C1 segment of cervical spinal cord (tissue), 14 donors: ENCODE results near the gene BRAT1.

ENCODE experiments used
- DNase-seq, 14 donors: peaks; one replicate each; lab custom pipeline; 2025; lab: John Stamatoyannopoulos, UW

The BRAT1 gene

DNA sequence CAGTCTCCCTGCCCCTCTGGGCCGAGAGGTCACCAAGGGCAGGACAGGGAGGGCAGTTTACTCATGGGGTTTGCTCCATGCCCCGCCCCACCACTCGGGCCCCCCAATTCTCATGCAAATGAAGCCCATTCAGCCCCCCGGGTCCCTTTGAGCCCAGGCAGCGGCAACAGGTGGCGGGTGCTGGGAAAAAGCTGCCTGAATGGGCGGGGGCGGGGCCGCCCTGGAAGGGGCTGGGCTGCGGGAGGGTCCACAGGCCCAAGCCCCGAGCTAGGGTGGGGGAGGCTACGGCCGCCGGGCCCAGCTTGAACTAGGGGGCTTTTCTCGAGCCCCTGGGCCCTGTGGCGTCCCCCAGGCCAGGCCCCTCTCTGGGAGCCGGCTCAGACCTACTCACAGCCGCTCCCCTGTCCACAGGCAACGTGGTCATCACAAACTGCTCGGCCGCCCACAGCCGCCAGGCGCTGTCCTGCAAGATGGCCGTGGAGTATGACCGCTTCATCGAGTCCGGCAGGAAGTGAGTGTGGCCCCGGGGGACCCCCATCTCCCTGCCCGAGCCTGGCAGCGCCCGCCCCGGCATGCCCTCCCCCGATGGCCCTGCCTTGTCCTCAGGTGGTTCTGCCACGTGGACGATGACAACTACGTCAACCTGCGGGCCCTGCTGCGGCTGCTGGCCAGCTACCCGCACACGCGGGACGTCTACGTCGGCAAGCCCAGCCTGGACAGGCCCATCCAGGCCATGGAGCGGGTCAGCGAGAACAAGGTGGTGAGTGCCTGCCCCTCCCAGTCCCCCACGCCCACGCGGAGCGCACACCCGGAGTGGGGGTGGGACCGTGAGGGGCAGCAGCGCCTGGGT, 30.3 kb downstream of the BRAT1 start:
- no peak for DNase-seq

DNA sequence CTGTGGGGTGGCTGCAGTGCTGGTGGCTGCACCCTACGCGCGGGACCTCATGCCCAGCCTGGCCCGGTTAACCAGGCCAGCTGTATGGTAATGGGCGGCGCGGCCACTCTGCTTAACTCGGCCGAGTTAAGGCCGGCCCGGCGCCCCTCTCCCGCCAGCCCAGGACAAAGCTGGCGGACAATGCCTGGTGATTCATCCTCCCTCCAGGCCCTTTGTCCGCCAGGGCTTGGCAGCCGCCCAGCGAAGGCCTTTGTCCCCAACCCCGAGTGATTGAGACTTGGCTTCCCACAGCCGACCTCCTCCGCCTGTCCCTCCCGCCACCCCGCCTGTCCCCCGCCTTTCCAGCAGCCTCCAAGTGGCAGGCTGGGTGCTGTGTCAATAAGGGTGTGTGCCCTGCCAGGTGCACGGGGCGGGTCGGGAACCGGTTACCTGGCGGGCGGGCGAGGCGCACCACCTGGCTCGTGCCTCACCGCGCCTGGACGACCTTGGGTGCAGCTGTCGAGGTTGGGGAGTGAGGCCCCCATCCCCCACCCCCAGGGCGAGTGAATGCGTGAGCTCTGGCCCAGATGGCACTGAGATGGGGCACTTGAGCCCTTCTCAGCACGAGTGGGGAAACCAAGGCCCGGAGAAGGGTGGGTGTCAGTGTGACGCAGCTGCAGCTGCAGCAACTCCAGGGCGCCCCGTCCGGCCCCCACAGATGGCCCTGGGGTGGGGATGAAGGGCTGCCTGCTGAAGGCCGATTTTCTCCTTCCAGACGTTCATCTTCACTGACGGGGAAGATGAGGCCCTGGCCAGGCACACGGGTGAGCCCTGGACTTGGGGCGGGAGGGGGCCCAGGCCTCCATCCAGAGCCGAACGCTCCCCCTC, 31.1 kb downstream of the BRAT1 start:
- DNase-seq: peak in 12 of 14 donors; percentile 32 to 94 (median 82)

DNA sequence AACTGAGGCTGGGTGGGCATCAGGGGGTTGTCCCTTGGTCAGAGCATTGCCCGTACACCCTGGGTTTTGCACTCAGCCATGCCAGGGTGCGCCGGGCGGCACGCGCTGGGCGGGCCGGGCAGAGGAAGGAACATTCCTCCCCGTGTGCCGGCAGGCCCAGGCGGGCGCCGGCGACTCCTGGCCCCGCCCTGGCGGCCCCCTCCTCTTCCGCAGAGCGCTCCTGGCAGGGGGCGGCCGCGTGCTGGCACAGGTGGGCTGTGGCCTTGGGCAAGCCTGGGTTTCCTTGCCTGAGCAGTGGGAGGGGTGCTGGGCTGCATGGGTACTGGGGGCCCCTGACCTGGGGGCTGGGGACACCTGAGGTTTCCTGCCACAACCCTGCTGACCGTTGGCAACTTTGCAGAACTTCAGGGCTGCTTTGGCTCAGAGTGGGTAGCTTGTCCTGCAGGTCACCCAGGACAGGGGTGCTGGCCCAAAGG, 31.8 kb downstream of the BRAT1 start:
- peak in 1 of 14 donors; percentile 59 for DNase-seq

DNA sequence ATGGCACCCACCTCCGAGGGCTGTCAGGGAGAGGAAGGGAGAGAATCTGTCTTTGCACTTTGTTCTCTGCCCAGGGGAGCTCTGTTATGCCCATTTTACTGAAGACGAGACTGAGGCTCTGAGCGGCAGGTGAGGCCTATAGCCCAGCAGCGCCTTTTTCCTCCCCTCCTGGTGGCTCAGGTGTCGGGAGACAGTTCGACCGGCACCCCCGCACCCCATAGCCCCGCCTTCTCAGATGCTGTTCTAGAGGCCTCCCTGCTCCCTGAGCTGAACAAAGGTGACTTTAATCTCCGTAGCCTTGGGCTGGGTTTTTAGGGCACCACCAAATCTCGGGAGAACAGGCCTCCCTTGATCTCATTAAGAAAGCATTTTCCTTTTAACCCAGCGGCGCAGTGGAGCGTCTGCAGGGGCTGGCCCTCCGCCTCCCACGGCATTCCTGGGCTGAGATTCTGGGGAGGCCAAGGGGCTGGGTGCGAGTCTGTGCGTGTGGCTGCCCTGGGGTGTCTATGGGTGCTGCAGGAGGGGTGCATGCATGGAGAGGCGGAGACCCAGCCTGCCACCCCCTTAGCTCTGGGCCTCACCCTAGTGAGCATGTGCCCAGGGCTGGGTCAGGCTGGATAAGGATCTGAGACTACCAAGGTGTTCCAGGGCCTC, 32.4 kb downstream of the BRAT1 start:
- no peak for DNase-seq

DNA sequence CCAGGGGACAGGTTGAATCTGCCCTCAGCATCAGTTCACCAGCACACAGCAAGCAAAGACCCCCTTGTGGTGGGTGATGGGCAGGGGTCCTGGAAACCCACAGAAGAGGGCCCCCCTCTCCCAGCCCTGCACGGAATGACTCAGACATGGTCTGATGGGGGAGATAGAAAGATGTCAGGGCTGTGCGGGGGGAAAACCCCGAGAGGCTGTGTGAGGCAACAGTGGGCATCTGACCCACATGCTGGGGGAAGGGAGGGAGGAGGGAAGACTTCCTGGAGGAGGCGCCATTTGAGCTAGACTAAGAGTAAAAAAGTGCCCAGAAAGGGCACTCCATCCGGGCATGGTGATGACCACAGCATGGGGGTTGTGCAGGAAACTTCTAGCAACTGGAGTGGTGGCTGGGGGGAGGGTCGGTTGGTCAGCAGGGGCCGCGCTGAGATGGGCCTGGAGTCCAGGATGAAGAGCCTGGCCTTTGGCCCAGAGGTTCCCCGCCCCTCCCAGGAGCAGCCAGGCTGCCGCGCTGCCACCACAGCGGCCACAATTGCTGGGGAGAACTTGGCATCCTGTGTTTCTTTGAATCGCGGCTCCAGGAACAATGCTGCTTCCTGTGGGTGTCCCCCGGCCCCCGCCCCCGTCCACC, 33.3 kb downstream of the BRAT1 start:
- peak in 5 of 14 donors; percentile 16 to 56 (median 26) for DNase-seq

DNA sequence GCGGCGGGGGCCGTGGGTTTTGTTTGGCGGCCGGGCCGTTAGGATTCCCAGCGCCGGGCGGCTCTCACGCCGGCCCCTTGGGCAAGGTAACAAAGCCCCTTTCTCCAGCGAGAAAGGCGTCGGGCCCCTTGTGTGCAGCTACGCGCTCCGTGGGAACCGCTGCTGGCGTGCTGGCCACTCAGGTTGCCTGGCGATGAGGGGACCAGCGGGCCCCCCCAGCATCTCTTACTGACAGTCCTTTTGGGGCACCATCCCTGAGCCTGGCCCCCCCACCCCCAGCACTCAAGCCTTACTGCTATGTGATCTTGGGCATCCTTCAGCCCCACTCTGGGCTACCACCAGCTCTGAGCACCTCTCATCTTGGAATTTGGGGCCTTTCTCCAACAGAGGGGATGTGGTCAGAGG, 34.0 kb downstream of the BRAT1 start:
- DNase-seq: no peak

DNA sequence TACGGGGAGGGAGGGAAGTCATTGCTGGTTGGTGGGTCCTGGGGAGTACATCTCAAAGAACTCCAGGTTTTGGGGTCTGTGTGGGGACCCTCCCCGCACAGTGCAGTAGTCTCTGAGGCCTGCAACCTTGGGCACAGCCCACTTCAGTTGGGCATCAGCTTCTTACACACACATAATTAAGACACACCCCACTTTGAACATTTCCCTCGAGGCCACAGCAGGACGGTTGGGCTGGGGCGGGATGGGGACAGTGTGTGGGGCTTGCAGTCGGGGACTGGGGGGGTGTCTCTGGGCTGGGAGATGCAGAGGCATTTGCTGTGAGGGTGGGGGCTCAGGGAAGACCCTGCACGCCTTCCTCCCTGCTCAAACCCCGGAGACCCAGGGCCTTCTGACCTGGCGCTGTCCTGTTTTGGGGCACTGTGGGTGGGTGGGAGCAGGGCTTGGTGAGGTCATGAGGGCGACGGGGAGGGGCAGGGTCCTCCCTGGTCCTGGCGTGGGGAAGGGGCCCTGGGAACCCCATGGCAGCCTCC, 34.5 kb downstream of the BRAT1 start:
- DNase-seq: no peak

DNA sequence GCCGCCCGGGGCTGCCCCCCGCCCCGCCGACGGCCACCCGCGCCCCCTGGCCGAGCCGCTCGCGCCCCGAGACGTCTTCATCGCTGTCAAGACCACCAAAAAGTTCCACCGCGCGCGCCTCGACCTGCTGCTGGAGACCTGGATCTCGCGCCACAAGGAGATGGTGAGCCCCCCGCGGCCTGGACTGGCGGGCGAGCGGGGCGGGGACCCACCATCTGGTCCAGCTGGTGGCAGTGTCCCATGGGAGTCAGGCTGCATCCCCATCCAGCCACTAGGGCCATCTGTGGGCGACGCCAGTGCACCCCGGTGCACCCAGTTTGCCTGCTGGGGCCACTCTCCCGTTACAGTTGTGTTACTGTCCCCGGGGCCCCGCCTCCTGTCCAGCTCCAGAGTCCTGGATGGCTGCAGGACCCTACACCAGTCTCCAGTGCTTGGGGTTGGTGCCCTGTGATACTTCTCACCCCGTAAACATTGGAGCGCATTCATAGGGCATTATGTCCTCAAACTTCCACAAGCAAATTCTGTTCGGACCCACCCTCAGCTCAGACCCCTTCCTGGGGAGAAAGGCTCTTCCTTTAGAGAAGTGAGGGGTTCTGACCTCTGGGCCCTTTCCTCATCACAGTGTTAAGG, 35.1 kb downstream of the BRAT1 start:
- DNase-seq: no peak

DNA sequence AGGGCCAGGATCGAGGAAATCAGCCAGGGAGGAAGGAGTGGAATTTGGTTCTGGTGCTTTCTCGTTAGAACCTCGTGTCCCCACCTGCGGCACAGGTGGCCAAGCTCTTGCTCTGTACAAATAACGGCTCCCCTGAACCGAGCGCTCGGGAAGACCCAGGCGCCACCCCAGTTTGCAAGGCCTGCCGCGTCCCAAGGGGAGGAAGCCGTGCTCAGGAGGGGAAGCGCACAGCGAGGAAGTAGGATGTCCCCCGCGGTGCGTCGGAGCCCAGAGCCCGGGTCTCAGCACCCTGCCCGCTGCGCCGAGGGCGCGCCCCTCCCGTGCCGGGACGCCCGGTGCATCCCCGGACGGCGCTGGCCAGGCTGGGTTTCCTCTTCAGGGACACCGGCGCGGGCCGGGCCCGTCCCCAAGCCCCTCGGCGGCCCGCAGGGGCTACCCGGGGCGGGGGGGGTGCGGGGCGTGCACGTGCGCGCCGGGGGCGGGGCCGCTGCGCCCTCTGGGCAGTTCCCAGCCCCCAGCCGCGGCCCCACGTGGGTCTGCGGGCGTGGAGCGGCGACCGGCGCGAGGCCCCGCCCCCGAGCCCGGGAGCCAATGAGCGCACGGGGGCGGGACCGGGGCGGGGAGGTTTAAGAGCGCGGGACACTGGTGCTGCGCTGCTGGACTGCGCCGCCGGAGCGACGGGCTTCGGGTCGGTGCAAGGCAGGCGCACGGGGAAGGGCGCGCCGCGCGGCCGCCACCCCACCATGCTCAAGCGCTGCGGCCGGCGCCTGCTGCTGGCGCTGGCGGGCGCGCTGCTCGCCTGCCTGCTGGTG, 36.0 kb downstream of the BRAT1 start, which contains the start of gene LFNG:
Gene LFNG, plus strand, starts transcription at position 656 of the 812 bp plus-strand sequence. Its CDS starts 88 bp downstream, at position 744.
- peak in 13 of 14 donors; percentile 43 to 89 (median 73) for DNase-seq

DNA sequence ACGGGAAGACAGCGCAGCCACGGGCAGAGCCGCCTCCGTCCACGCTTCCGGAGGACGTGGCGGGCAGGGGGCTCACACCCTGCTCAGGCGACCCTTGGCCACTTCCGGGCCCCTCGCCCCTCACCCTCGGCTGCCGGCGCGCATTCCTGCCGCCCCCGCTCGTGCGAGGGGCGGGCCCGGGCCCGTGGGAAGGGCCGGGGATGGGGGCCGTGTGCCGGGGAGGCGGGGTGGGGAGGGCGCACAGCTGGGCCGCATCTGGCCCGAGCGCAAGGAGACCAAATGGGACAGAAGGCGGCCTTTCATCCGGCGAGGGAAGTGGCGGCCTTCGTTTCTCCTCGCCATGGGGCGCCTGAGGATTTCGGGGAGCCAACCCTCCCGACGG, 36.6 kb downstream of the BRAT1 start:
- DNase-seq: no peak

DNA sequence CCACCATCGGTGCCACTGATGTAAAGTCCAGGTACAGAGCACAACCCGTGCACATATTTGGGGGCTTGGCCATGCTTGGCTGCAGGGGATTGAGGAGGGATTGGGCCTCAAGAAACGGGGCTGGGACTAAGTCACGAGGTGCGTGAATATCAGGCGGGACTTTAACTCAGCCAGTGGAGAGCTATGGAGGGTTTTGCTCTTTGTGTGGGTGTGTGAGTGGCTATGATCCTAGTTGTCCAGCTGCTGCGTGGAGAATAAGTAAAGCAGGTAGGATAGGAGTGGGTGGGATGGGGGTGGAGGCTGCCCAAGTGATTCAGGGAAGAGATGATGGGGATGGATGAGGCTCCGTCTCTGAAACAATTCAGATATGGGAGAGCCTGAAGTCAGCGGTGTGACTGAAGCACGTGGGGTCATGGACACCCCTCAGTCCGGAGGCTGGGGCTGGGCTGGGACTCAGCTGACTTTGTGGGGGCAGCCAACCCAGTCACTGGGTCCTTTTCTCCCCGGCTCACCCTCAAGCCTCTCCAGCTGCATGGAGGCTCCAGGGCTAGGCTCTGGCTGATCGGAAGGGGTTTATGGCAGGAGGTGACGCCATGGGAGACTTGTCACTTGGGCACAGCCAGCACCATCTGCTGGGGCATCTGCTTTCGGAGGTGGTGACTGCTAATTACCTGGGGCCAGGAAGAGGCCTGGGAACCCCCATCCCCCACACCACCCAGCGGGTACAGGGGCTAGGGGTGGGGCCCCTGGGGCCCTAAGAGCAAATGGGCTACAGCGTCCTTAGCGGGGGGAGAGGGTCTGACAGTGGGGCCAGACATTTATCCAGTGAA, 37.4 kb downstream of the BRAT1 start:
- DNase-seq: peak in 1 of 14 donors; percentile 78

DNA sequence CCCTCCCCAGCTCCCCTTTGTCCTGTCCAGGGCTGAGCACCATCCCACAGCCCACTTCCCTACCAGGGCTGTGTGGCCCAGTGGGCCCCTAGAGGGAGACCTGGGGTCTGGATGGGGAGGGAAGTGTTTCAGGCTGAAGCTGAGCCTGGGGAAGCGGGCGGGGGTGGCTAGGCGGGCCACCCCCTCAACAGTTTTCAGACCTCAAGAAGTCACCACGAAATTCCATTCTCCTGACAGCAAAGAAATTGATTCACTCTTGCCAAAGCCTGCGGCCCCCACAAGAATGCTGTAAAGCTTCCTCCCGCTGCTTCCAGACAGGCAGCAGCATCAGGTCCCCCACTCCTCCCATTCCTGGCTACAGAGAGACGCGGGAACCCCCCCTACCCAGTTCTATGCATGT, 38.3 kb downstream of the BRAT1 start:
- DNase-seq: no peak

DNA sequence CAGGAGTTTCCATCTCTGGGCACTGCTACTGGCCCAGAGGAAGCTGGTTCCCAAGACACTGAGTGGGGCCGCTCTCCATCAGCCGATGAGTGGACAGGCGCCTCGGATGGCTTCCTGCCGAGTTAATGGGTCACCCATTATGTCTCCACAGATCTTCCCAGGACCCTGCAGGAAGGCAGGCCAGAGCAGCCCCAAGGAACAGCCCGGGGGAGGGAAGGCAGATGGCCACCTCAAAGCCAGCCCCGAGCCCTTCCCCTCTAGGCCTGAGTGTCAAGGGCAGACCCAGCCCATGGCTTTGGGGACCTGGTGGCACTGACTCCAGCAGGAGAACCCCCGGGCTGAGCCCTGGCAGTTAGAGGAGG, 39.1 kb downstream of the BRAT1 start:
- no peak for DNase-seq

DNA sequence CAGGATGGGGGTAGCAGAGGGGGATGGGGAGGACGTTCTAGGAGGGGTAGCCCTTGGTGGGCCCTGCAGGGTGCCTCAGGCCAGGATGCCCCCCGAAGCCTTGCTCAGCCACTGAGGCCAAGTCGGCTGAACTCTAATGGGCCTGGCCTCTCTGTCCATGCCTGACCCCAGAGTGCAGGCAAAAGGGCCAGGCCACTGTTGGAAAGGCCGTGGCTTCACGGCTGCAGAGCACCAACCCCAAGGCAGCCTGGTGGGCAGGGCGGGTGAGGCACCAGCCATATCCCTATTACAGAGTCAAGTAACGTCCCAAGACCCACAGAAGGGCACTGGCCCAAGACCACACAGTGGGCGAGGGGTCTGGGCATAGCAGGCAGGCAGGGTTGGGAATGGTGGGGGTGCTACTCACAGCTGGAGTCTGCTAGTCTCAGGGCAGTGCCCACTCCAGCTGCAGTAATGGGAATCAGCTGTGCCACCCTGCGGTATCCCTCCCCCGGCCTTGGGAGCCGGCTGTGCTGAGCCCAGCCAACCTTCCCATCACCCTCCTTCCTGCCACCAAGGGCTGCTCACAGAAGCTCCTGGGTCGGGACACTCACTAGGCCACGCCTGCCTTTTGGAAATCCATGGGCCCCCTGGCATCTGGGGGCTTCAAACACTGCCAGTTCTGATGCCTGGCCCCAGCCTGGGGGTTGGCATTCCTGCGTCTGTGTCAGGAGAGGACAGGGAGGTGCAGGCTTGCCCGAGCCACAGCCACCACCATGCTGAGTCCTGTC, 39.7 kb downstream of the BRAT1 start:
- DNase-seq: peak in 2 of 14 donors; percentile 12 to 51

DNA sequence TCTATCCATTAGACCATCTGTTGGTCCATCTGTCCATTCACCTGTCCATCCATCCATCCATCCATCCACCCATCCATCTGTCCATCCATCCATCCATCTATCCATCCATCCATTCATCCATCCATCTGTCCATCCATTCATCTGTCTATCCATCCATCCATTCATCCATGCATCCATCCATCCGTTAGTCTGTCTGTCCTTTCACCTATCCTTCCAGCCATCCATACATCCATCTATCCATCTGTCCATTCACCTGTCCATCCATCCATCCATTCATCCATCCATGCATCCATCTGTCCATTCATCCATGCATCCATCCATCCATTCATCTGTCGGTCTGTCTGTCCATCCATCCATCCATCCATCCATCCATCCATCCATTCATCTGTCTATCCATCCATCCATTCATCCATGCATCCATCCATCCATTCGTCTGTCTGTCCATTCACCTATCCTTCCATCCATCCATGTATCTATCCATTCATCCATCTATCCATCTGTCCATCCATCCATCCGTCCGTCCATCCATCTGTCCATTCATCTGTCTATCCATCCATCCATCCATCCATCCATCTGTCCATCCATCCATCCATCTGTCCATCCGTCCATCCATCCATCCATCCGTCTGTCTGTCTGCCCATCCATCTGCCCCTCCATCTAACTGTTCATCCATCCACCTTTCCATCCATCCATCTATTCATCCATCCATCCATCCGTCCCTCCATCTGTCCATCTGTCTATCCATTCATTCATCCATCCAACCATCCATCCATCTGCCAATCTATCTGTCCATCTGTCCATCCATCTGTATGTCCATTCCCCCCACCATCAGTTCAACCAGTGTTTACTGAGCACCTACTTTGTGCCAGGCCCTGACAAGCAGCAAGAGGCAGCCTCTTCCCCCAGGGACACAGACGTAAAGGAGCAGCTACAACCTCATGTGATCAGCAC, 40.6 kb downstream of the BRAT1 start:
- no peak for DNase-seq

DNA sequence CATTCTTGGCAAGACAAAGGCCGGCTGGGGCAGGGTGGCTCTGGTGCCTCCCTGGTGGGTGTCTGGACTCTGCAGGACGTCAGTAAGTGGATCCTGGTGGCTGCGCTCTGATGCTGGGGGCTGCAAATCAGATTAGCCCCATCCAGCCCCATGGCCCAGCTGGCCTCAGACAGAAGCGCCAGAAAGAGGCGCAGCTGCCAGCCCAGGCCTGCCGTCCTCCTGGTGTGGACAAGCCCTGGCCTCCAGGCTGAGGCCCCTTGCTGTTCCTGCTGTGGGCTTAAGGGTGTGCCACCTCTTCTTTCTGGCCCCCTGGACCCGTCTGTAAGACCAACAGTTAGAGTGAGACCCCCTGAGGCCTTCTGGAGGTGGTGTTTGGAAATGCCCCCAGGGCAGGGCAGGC, 41.6 kb downstream of the BRAT1 start:
- no peak for DNase-seq

DNA sequence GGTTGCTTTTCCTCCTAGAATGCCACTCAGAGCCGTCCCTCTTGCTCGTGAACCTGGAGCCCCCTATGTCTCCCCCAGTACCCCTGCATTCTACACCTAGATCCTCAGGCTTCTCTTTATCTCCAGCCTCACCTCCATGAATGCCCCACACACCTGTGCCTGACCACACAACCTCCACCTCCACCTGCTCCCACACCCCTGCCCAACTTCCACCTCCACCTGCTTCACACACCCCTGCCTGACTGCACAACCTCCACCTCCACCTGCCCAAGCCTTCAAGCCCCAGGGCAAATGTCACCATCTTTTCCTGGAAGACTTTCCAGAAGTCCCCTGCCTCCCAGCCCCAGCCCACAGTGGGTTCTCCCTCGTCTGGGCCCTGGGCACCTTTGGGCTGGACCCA, 42.6 kb downstream of the BRAT1 start:
- DNase-seq: no peak
